Measurements from ENCODE around the gene MYH10.

Gene MYH10

DNA sequence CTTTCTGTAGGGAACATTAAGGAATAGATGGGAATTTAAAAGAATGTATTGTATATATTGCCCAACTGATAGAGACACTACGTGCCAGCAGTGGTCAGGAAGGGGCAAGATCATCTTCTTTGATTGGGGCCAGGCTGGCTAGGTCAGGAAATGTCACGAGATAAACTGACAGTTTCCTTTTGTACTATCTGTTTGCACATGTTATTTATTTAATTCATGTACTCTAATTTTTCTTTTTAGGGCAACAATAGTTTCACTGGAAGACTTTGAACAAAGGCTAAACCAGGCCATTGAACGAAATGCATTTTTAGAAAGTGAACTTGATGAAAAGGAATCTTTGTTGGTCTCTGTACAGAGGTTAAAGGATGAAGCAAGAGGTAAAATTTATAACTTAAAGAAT lies 182.2 kb downstream of the MYH10 start:
- TF ChIP-seq, protein P1, sequence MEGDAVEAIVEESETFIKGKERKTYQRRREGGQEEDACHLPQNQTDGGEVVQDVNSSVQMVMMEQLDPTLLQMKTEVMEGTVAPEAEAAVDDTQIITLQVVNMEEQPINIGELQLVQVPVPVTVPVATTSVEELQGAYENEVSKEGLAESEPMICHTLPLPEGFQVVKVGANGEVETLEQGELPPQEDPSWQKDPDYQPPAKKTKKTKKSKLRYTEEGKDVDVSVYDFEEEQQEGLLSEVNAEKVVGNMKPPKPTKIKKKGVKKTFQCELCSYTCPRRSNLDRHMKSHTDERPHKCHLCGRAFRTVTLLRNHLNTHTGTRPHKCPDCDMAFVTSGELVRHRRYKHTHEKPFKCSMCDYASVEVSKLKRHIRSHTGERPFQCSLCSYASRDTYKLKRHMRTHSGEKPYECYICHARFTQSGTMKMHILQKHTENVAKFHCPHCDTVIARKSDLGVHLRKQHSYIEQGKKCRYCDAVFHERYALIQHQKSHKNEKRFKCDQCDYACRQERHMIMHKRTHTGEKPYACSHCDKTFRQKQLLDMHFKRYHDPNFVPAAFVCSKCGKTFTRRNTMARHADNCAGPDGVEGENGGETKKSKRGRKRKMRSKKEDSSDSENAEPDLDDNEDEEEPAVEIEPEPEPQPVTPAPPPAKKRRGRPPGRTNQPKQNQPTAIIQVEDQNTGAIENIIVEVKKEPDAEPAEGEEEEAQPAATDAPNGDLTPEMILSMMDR (conservative IDR thresholded peaks at IDR 0.05): no peak
- peak overlapping the region; percentile 65 for H3K27ac ChIP-seq

DNA sequence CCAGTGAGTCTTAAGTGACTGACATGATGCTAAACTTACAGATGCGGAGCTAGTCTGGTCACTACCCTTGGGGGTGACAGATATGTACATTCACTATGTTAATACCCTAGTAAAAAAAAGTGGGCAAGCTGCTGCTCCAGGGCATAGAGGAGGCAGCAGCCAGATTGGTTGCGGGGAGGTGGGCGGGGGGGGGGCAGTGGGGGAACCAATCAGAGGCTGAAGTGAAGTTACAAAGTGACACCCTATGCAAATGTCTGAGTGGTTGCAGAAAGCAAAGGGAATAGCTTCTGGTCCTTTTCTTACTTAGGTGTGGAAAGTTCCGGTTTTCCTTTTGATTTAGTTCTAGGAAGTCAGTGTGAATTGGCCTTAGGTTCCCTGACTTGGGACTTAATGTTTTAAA lies 182.7 kb downstream of the MYH10 start:
- TF ChIP-seq, protein P1 (conservative IDR thresholded peaks at IDR 0.05): no peak
- H3K27ac ChIP-seq: peak overlapping the region; percentile 65

DNA sequence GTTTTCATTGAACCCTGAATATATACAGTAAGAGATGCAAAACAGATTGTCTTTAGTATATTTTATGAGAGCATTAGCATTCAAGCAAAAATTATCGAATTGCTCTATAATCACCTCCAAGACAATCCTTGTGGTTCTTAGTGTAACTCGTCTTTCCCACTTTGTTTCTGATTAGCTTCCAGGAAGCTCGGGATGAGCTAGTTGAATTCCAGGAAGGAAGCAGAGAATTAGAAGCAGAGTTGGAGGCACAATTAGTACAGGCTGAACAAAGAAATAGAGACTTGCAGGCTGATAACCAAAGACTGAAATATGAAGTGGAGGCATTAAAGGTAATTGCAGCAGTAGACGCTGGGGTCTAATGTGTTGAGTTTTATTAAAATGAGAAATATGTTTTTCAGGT lies 185.0 kb downstream of the MYH10 start:
- TF ChIP-seq, protein P1 (conservative IDR thresholded peaks at IDR 0.05): no peak
- H3K27ac ChIP-seq: peak overlapping the region; percentile 65

DNA sequence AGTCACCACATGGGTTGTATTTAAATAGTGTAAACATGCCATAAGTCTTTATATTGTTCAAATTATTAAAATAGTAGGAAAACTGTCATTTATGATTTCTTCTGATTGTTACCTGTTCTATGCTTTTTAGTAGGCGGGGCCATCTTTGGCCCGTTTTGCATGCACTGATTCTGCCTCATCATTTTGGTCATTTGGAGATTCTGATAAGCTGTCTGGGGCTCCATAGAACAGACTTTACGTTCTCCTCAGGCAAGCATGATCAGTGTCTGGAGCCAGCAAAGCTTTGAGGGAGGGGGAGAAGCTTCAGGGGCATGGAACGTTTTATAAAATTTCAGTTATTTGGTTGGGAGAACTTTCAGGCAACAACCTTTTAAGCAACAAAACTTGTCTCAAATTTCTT lies 186.0 kb downstream of the MYH10 start:
- H3K27ac ChIP-seq: peak overlapping the region; percentile 65; the same call in 1 of the 2 replicates
- TF ChIP-seq, protein P1 (conservative IDR thresholded peaks at IDR 0.05): no peak

DNA sequence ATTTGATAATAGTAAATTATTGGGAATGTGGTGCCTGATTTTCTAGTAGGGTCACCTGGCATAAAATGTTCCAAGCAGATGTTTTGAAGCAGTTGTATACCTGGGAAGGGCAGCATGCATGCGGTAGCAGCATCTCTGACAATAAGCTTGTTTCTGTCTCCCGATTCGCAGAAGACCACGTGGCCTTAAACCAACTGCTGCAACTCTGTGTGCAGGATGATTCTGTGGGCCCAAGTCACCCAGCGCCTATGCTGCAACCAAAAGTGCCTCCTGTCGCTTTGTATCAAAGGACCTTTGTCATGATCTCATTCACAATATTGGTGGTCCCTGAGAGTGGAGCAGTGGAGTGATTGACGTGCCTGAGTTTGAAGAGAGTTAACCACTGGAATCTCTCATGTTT lies 186.8 kb downstream of the MYH10 start:
- TF ChIP-seq, protein P1 (conservative IDR thresholded peaks at IDR 0.05): no peak
- H3K27ac ChIP-seq: no peak overlapping the region

DNA sequence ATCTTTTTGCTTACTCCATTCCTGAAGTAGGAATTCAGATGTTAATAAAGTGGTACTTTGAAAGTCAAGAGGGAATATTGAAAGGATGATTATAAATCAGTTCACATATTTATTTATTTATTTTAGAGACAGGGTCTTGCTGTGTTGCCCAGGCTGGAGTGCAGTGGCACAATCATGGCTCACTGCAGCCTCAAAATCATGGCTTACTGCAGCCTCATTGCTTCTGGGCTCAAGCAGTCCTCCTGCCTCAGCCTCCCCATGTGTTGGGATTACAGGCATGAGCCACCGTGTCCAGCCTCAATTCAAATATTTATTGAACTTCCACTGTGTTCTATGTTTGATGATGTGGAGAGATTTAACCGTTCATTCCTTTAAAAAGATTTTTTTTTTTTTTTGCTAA lies 188.2 kb downstream of the MYH10 start:
- H3K27ac ChIP-seq: no peak overlapping the region; the same call in 1 of the 2 replicates
- TF ChIP-seq, protein P1 (conservative IDR thresholded peaks at IDR 0.05): no peak

DNA sequence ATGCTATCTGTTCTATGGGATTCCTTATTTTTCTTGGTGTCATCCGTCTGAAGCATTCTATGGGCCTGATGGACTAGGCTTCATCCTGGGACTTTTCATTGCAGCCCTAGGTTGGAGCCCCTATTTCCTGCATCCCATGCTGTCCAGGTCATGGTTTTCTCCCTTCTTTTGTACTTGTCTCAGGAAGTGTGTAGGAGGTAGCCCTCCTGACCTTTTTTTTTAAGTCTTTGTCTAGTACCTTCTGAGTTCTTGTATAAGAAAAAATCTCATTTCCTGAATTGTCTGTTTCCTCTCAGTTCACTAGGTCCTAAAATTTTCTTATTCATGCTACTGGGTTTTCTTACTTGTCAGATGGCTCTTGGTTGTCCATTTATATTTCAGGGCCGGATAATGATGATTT lies 188.8 kb downstream of the MYH10 start:
- H3K27ac ChIP-seq: peak overlapping the region; percentile 27; the same call in 1 of the 2 replicates
- TF ChIP-seq, protein P1 (conservative IDR thresholded peaks at IDR 0.05): no peak
